Activated naive CD4-positive, alpha-beta T cell treated with anti-CD3 and anti-CD28 coated beads, Interleukin-2, amount 50 U/mL, for 72 hours (primary cell): Measurements from ENCODE around the gene ROBO2. TPM values are rescaled to one million over a fixed set of nuclear protein-coding genes. Genes with fewer than 3 reads are reported as not detected.

ENCODE experiments used
- ATAC-seq, 2 donors: fragments of 150-1000 bp; cut with Tn5 transposase; 2 replicates each; pipeline ENCODE4 v1.10.0; 2021; ENCODE audit warnings: mild to moderate bottlenecking in 2 of 2, moderate library complexity in 2 of 2
- DNase-seq, 2 donors: peaks; one replicate each; pipeline ENCODE4 v3.0.0; 2021 to 2022; ENCODE audit warnings: low spot score in 2 of 2
- H3K27ac Mint-ChIP-seq, 2 donors: one replicate each; pipeline ENCODE4 v1.8.0; 2022; ENCODE audit warnings: mild to moderate bottlenecking in 2 of 2, mixed read lengths in 2 of 2
- H3K36me3 Mint-ChIP-seq, 2 donors: one replicate each; pipeline ENCODE4 v1.8.0; 2022; ENCODE audit warnings: mixed read lengths in 2 of 2
- H3K9me3 Mint-ChIP-seq, 2 donors: one replicate each; pipeline ENCODE4 v1.8.0; 2022; ENCODE audit warnings: mixed read lengths in 2 of 2
- total RNA-seq, 2 donors: library from RNA; stranded (reverse); gene quantifications; one replicate each; pipeline ENCODE4 v1.2.3, GENCODE V29; 2022

ROBO2 gene
- total RNA-seq, 2 donors from 2014 or later = not detected

GRCh38 chr3:77191640-77192039 lies 151.7 kb downstream of the ROBO2 start:
- DNase-seq (no peak), ATAC-seq (no peak)
- Mint-ChIP-seq H3K27ac (no peak overlapping the region), H3K9me3 (peaks cover 4 to 11% of the 10 kb centered on the region in 2 donors), H3K36me3 (no peaks in the 10 kb centered on the region)

- no peak overlapping the region for H3K27ac Mint-ChIP-seq
- ATAC-seq = no peak
- H3K9me3 Mint-ChIP-seq = peaks cover 10 to 17% of the 10 kb centered on the region in 2 donors
- no peak for DNase-seq
- no peaks in the 10 kb centered on the region for H3K36me3 Mint-ChIP-seq
Observed at GRCh38 chr3:77195766-77196545, 156.1 kb downstream of the ROBO2 start.

DNA sequence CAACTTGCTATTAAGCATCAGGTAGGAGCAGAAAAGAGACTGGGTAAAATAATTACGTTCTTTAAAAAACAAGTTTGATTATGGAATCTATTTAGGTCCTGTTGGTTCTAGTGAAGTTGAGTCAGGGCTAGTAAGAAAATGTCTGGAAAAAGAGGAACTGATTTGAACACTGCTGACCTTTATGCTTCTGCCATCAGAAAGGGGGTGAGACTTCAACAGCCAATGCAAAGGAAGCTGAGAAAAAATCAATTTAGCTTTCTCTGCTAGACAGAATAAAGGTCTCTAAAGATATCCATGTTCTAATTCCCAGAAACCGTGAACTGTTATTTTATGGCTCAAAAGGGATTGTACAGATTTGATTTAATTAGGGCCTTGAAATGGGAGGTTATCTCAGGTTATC lies 157.5 kb downstream of the ROBO2 start:
- no peak for ATAC-seq
- Mint-ChIP-seq H3K36me3 (no peaks in the 10 kb centered on the region), H3K9me3 (peaks cover 10 to 17% of the 10 kb centered on the region in 2 donors), H3K27ac (no peak overlapping the region)
- no peak for DNase-seq

- no peak for ATAC-seq
- H3K9me3 Mint-ChIP-seq = peaks cover 4 to 5% of the 10 kb centered on the region in 2 donors
- H3K36me3 Mint-ChIP-seq = no peaks in the 10 kb centered on the region
- DNase-seq = no peak
- H3K27ac Mint-ChIP-seq = no peak overlapping the region
Observed at GRCh38 chr3:77203851-77204250, 164.0 kb downstream of the ROBO2 start.

DNA sequence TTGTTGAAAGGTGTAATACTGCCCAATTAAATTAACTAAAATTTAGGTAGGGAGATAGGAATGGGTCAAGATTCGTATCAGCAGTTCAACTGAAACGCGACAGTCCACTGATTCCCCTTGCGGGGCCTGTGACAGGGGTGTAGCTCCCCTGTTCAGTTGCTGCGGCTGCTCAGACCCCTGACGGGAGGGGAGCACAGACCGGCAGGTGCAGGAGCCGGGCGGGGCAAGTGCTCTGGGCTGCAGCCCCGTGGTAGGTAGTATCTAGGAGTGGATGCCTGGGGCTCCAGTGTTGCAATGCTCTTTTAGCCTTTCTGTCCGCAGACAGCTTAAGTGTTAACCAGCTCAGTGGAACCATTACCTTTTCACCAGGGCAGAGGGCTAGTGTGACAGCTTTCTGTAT lies 164.9 kb downstream of the ROBO2 start:
- H3K9me3 Mint-ChIP-seq = peaks cover 4 to 5% of the 10 kb centered on the region in 2 donors
- ATAC-seq = no peak

GRCh38 chr3:77207753-77208152 lies 167.9 kb downstream of the ROBO2 start:
- peaks cover 4 to 5% of the 10 kb centered on the region in 2 donors for H3K9me3 Mint-ChIP-seq
- no peaks in the 10 kb centered on the region for H3K36me3 Mint-ChIP-seq
- no peak overlapping the region for H3K27ac Mint-ChIP-seq
- ATAC-seq (no peak), DNase-seq (no peak)

More for the DNA sequence above, 164.9 kb downstream of the ROBO2 start:
- no peak for DNase-seq
- no peak overlapping the region for H3K27ac Mint-ChIP-seq
- H3K36me3 Mint-ChIP-seq = no peaks in the 10 kb centered on the region

- no peak overlapping the region for H3K27ac Mint-ChIP-seq
- no peaks in the 10 kb centered on the region for H3K36me3 Mint-ChIP-seq
Observed at GRCh38 chr3:77222701-77223100, 182.8 kb downstream of the ROBO2 start.

GRCh38 chr3:77227567-77227966 lies 187.7 kb downstream of the ROBO2 start:
- no peaks in the 10 kb centered on the region for H3K36me3 Mint-ChIP-seq
- ATAC-seq (no peak), DNase-seq (no peak)
- H3K9me3 Mint-ChIP-seq = peaks cover 4 to 5% of the 10 kb centered on the region in 2 donors
- no peak overlapping the region for H3K27ac Mint-ChIP-seq

More at GRCh38 chr3:77222701-77223100, 182.8 kb downstream of the ROBO2 start:
- peaks cover 0 to 4% of the 10 kb centered on the region in 2 donors for H3K9me3 Mint-ChIP-seq
- DNase-seq = no peak
- ATAC-seq = no peak

DNA sequence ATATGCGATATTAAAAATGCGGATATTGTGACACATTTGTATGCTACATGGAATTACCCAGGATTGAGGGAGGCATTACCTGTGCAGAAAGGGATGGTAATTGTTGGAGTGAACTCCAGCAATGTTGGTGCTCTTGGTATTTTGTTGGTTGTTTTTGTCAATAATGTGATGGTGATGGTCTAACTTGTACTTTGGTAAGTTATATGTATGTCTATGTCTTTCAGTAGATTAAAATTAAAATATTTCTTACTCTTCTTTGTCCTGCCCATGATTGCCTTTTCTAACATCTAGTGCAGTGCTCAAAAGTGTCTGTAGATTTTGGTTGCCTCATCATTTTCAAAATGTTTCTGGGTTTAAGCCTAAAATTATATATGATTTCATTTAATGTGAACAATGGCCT lies 192.7 kb downstream of the ROBO2 start:
- Mint-ChIP-seq H3K36me3 (no peaks in the 10 kb centered on the region), H3K9me3 (peaks cover 5% of the 10 kb centered on the region in 2 donors), H3K27ac (no peak overlapping the region)
- ATAC-seq (no peak), DNase-seq (no peak)

DNA sequence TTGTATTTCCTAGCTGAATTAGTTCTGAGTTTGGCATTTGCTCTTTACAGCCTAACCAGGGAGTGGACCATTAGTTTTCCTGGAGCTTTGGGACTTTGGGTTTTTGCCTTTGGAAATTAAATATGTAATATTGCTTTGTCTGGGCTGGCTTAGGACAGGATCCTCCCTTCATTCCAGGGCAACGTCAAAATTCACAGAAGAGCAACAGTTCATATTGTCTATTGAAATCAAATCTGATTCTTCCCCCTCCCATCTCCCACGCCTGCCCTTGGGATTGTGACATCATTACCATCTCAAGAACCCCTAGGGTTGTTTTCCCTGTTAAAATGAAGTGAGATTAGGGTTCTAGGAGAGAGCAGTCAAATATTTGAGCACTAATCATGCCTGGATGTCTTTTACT lies 194.1 kb downstream of the ROBO2 start:
- ATAC-seq = no peak
- Mint-ChIP-seq H3K36me3 (no peaks in the 10 kb centered on the region), H3K9me3 (peaks cover 5 to 10% of the 10 kb centered on the region in 2 donors)

DNA sequence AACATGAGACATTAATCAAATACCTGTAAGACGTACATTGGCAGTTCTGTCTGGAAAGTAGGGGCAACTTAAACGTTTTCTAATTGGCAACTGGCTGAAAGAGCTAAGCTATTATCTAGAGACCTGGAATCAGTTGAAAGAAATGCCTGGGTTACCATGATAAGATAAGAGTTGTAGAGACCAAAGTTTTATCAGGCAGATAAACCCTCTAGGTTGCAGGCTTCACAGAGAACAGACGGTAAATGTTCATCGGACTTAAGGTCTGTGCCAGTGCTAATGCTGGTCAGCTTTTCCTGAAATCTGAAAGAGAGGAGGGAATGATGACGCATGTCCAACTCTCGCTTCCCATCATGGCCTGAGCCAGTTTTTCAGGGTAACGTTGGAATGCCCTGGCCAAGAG lies 196.2 kb downstream of the ROBO2 start:
- ATAC-seq (no peak), DNase-seq (no peak)
- Mint-ChIP-seq H3K36me3 (no peaks in the 10 kb centered on the region), H3K27ac (no peak overlapping the region), H3K9me3 (peaks cover 8 to 10% of the 10 kb centered on the region in 2 donors)

More for the DNA sequence above, 194.1 kb downstream of the ROBO2 start:
- H3K27ac Mint-ChIP-seq = no peak overlapping the region
- no peak for DNase-seq

GRCh38 chr3:77240072-77240650 lies 200.3 kb downstream of the ROBO2 start:
- ATAC-seq (no peak), DNase-seq (no peak)
- peaks cover 8 to 15% of the 10 kb centered on the region in 2 donors for H3K9me3 Mint-ChIP-seq
- no peak overlapping the region for H3K27ac Mint-ChIP-seq
- no peaks in the 10 kb centered on the region for H3K36me3 Mint-ChIP-seq

DNA sequence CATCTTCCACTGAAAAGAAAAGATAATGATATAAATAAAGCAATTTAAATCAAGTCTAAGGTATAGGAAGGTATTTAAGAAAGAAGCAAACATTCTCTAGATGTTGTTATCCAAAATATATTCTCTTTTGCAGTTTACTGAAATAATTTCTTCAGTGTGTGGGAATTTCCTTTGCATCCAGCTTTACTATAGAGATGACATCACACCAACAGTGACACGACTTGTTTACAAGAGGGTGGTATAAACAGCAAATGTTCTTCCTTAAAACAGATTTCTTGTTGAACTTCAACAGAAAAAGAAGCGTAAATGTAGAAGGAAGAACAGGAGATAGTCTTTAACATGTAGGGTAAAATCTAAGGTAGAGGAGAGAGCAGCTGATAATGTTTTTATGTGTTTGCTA lies 202.5 kb downstream of the ROBO2 start:
- no peak for ATAC-seq
- Mint-ChIP-seq H3K9me3 (peaks cover 8 to 16% of the 10 kb centered on the region in 2 donors), H3K36me3 (no peaks in the 10 kb centered on the region), H3K27ac (no peak overlapping the region)
- no peak for DNase-seq

DNA sequence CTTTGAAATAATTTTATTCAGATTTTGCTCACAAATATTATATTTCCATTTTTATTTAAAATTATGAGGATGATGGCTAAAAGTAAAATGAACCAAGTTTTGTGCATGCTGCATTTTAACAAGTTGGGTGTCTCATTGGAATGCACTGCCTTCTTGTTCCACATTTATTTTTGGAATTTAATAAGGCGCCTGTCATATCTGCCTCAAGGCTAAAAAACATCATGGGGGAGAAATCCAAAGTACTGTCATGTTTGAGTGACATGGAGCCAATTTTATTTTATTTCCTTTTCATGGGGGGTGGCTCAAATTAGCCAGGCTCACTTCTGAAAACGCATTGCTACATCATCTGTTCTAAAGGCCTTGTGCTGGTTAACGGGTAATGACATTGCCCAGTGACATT lies 205.1 kb downstream of the ROBO2 start:
- peaks cover 5 to 9% of the 10 kb centered on the region in 2 donors for H3K9me3 Mint-ChIP-seq
- no peak overlapping the region for H3K27ac Mint-ChIP-seq
- DNase-seq (no peak), ATAC-seq (no peak)
- H3K36me3 Mint-ChIP-seq = no peaks in the 10 kb centered on the region

- DNase-seq (no peak), ATAC-seq (no peak)
- Mint-ChIP-seq H3K27ac (no peak overlapping the region), H3K9me3 (peaks cover 19% of the 10 kb centered on the region in 2 donors), H3K36me3 (no peaks in the 10 kb centered on the region)
Observed at GRCh38 chr3:77247061-77247460, 207.2 kb downstream of the ROBO2 start.

DNA sequence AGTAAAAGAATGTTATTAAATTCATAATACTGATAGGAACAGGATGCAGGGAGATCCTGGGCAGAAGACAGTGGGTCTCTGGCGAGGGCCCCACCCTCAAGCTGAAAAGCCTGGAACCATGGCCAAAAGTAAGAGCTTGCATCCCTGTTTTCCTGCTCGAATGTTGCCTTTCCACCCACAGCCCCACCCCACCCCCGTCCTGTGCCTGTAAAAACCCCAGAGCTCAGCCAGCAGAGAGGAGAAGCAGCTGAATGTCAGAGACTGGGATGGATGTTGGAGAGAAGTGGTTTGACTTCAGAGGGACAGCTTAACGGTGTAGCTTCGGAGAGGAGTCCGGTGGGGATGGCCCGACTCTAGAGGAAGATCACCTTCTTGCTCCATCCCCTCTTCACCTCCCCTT lies 207.9 kb downstream of the ROBO2 start:
- DNase-seq = no peak
- Mint-ChIP-seq H3K36me3 (no peaks in the 10 kb centered on the region), H3K27ac (no peak overlapping the region), H3K9me3 (peaks cover 18% of the 10 kb centered on the region in 2 donors)
- no peak for ATAC-seq

DNA sequence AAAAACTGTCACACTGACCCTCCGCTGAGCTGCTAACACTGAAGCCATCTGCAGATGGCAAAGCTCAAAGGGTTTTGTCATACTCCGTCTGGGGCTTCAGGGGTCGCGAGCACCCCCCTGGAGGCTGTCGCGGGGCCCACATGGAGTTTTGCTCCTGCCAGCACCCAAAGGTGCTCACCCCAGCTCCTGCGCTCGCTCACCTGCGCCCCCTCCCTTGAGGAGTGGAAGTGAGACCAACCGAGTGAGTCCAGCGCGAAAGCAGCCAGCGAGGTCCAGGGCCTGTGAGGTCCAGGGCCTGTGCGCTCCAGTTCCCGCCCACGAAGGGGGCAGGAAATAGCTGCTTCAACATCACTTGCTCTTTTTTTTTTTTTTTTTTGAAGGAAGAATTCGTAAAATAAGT lies 208.5 kb downstream of the ROBO2 start:
- Mint-ChIP-seq H3K36me3 (no peaks in the 10 kb centered on the region), H3K9me3 (peaks cover 16% of the 10 kb centered on the region in 2 donors), H3K27ac (no peak overlapping the region)
- ATAC-seq (no peak), DNase-seq (no peak)

DNA sequence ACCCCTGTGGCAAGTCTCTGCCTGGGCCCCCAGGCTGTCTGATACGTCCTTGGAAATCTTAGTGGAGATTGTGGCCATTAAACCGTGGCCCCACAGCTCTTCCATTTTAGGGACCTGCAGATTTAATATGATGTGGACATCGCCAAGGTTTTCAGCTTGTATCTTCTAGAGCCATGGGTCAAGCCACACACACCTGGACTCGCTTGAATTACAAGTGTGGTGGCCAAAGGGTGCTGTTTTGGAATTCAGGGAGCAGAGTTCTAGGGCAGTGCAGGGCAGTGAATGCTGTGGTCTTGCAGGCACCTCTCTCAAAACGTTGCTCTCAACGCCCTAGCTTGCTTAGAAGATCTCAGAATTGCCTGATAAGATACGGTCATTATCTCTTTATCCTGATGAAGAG lies 211.2 kb downstream of the ROBO2 start:
- Mint-ChIP-seq H3K36me3 (no peaks in the 10 kb centered on the region), H3K27ac (no peak overlapping the region), H3K9me3 (peaks cover 14 to 16% of the 10 kb centered on the region in 2 donors)
- ATAC-seq (no peak), DNase-seq (no peak)
